ENCODE measurements around the gene PCDHA10. TPM values are rescaled to one million over a fixed set of nuclear protein-coding genes. Genes with fewer than 3 reads are reported as not detected.
"Not testable (repeated sequence)": the region's sequence is repeated elsewhere in the genome, so short reads cannot be mapped to it uniquely, and the experiment has no call there.

The PCDHA10 gene
- total RNA-seq, 4 donors from 2014 or later = 0.78 to 4.4 (median 2.4) TPM

- no peak for TF ChIP-seq CTCF (IDR thresholded peaks at IDR 0.05)
- no peak for TF ChIP-seq EP300 (IDR thresholded peaks at IDR 0.05)
- TF ChIP-seq POLR2A (IDR thresholded peaks at IDR 0.05) = no peak
- Histone ChIP-seq H3K9me3 (peaks cover 0 to 57% (median 4%) of the 10 kb centered on the region in 4 donors), H3K27me3 (no peaks in the 10 kb centered on the region)
Observed at GRCh38 chr5:140828362-140828737, 27.3 kb upstream of the PCDHA10 start.

GRCh38 chr5:140829511-140830501 lies 25.9 kb upstream of the PCDHA10 start:
- peaks cover 0 to 55% (median 6%) of the 10 kb centered on the region in 4 donors for H3K9me3 ChIP-seq
- H3K4me1 ChIP-seq; H3K36me3 ChIP-seq; DNase-seq (ENCODE audit: low spot score in 2 of 2); H3K27ac ChIP-seq; H3K27me3 ChIP-seq; H3K4me3 ChIP-seq: not testable (repeated sequence)
- 38 to 50% methylated on average over 37 to 91 of the region's 106 CpGs for WGBS, 2 donors

More at GRCh38 chr5:140828362-140828737, 27.3 kb upstream of the PCDHA10 start:
- H3K36me3 ChIP-seq = peaks cover 0 to 10% (median 0%) of the 10 kb centered on the region in 3 donors
- peak overlapping the region in 1 of 4 donors; percentile 34 for H3K4me3 ChIP-seq
- 28 to 31% methylated on average over 17 to 18 of the region's 18 CpGs for WGBS, 2 donors
- H3K4me1 ChIP-seq = no peaks in the 10 kb centered on the region
- no peak for DNase-seq (ENCODE audit: low spot score in 2 of 2)
- H3K27ac ChIP-seq = no peak overlapping the region

- H3K4me1 ChIP-seq = no peaks in the 10 kb centered on the region
- DNase-seq (ENCODE audit: low spot score in 2 of 2) = no peak
- no peaks in the 10 kb centered on the region for H3K27me3 ChIP-seq
- H3K9me3 ChIP-seq = peaks cover 0 to 50% (median 4%) of the 10 kb centered on the region in 4 donors
- H3K36me3 ChIP-seq = peaks cover 0 to 16% (median 0%) of the 10 kb centered on the region in 3 donors
- peak within 1 kb of the TSS in 1 of 4 donors; percentile 41 for H3K4me3 ChIP-seq
- WGBS, 2 donors = 10 to 19% methylated on average over 8 of the region's 8 CpGs
- no peak within 1 kb of the TSS for H3K27ac ChIP-seq
- TF ChIP-seq CTCF (IDR thresholded peaks at IDR 0.05) = peak in 1 of 5 experiments; percentile 5
- TF ChIP-seq POLR2A (IDR thresholded peaks at IDR 0.05) = no peak
Observed at GRCh38 chr5:140833993-140834392, 21.7 kb upstream of the PCDHA10 start, which contains the start of gene PCDHA7. Gene PCDHA7 (plus strand): TSS chr5:140834269. CDS start chr5:140834384, 115 bp downstream.

- H3K27me3 ChIP-seq; DNase-seq (ENCODE audit: low spot score in 2 of 2); H3K27ac ChIP-seq; H3K4me1 ChIP-seq: not testable (repeated sequence)
- WGBS, 2 donors = 8 to 21% methylated on average over 7 to 25 of the region's 38 CpGs
- Histone ChIP-seq H3K4me3 (peak overlapping the region in 1 of 4 donors; percentile 41), H3K36me3 (peaks cover 0 to 13% (median 0%) of the 10 kb centered on the region in 3 donors), H3K9me3 (peaks cover 0 to 45% (median 4%) of the 10 kb centered on the region in 4 donors)
Observed at GRCh38 chr5:140834439-140835008, 21.2 kb upstream of the PCDHA10 start.

- DNase-seq (ENCODE audit: low spot score in 2 of 2) = no peak
- no peak overlapping the region for H3K4me3 ChIP-seq
- H3K27me3 ChIP-seq = no peaks in the 10 kb centered on the region
- no peak overlapping the region for H3K27ac ChIP-seq
- H3K9me3 ChIP-seq = peaks cover 0 to 37% (median 5%) of the 10 kb centered on the region in 4 donors
- 49 to 53% methylated on average over 59 to 74 of the region's 103 CpGs for WGBS, 2 donors
- H3K4me1 ChIP-seq = no peaks in the 10 kb centered on the region
- TF ChIP-seq POLR2A (IDR thresholded peaks at IDR 0.05) (no peak), CTCF (IDR thresholded peaks at IDR 0.05) (no peak), EP300 (IDR thresholded peaks at IDR 0.05) (no peak)
- peaks cover 0 to 6% (median 0%) of the 10 kb centered on the region in 3 donors for H3K36me3 ChIP-seq
Observed at GRCh38 chr5:140835622-140836510, 19.8 kb upstream of the PCDHA10 start.
